GM21576 (cell line): ENCODE results near the gene PTCH1.

Experiments
- ATAC-seq: cut with Tn5 transposase; IDR thresholded peaks from one replicate; pipeline ENCODE4 v1.9.1; 2021; ENCODE audit warnings: mild to moderate bottlenecking, moderate library complexity; ENCODE audit not compliant: unreplicated experiment

PTCH1 gene

DNA sequence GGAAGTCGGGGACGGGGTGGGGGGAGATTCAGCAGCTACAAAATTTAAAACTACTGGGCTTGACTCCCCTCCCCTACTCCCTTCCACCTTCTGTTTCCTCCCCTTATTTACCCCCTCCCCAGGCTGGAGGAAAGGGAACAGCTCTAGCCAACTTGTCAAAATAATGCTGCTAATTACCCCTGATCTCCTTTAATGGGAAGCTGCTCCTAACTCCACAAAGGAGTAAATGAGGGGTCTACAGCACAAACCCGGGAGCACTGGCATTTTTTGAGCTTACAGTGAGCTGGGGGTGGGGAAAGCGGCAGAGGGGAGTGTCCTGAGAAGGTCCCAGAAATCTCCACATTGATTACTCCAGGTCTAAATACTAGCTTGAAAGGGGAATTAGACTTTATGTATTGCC lies 3.1 kb downstream of the PTCH1 start:
- ATAC-seq = no peak

DNA sequence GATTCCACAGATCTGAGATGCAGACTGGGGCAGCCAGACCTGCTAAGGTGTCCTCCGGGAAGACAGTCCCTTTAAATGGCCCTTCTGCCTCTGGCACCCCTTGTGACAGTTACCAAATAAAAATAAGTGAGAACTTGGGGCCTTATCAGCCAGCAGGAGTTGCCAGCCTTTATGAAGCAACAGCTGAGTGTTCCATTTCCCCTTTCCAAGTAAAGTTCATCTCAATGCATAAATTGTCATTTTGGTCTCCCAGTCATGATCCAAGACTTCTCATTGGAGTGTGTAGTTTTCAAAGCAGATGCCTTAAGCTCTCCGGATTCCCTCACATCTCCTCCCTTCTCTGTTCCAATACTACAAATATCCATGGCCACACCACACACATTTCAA lies 4.1 kb downstream of the PTCH1 start:
- ATAC-seq = no peak

- ATAC-seq = no peak
Observed at GRCh38 chr9:95511952-95512708, 4.6 kb downstream of the PTCH1 start.

DNA sequence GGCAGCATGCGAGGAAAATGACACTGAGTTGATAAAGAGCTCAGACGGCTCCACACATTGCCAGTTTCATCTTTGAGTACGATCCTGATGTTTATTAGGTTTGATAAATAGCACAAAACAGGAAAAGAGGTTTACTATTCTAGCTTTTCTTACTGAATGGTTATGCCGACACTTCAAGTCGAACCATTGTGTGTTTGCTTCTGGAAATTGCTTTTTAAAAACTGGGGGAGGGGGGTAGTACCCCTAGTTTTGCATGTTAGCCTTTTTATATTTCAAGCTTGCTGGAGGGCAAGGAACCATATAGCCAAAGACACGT lies 5.2 kb downstream of the PTCH1 start:
- ATAC-seq = no peak

GRCh38 chr9:95510709-95511615 lies 5.8 kb downstream of the PTCH1 start:
- peak; percentile 38 for ATAC-seq

DNA sequence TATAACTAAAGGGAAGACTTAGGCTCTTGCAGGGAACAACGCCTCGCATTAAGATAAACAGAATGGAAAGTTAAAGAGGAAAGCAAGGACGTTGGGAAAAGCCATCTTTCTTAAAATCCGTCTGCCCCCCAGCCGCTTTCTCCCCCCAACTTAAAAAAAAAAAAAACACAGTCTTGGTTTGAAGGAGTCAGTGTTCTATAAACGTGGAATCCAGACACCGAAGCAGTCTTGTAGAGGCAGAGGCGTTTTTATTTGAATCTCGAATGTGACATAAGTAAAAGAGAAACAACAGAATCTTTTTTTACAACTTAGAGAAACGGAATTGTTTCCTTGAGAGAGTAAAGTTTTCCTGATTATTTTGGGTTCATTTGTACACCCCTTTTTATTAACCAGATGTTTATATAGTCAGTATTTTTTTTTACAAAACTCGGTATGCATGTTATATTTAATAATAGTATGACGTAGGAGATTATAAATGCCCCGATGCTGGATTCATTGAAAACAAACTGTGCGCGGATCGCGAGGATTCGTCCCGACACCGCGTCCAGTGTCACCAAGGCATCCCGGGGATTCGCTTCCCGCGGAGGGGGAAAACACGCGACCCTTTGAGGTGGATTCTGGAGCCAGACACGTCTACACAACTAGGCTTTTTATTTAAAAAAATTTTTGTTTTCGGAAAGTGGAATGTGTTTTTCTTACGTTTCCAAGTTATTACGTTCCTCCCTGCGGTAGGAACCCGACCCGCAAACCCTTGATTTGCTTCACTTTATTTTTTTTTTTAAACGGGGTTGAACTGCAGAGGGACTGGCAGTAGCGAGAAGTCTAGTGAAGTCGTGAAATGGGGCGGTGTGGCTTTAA lies 6.7 kb downstream of the PTCH1 start:
- ATAC-seq = no peak

DNA sequence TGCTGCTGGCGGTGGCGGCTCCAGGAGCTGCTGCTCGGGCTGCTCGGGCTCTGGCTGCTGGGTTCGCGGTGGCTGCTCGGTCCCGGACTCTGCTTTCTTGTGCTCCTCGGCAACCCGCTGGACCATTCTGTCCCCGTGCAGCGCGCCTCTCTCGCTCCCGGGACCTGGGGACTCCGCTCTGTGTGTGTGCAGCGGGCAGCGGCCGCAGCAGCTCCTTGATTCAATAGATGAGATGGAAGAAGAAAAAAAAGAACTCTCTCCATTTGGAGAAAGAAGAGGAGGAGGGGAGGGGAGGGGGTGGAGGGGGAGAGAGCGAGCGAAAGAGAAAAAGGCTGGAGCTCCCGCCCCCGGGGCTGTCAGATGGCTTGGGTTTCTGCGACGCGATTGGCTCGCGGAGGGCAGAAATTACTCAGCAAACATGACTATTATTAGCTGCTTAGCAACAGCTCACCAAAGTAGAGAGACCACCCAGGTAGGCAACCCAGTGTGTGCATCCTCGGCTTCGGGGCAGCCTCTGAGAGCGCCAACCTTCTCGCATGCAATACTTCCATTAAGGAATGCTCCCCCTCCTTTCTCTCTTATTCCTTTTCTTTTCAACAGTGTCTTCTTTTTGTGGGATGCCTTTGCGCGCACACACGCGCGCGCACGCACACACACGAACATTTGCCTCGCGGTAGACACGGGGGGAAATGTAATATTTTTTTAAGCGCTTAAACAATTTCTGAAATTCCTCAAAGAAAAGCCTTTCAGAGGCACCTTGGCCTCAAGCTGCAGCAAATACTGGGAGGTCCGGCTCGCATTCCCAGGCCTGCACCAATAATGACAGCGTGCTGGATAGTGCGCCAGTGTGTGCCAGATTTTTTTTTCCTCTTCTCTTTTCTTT lies 7.6 kb downstream of the PTCH1 start:
- ATAC-seq = peak; percentile 29

- ATAC-seq = no peak
Observed at GRCh38 chr9:95508242-95508967, 8.4 kb downstream of the PTCH1 start.

DNA sequence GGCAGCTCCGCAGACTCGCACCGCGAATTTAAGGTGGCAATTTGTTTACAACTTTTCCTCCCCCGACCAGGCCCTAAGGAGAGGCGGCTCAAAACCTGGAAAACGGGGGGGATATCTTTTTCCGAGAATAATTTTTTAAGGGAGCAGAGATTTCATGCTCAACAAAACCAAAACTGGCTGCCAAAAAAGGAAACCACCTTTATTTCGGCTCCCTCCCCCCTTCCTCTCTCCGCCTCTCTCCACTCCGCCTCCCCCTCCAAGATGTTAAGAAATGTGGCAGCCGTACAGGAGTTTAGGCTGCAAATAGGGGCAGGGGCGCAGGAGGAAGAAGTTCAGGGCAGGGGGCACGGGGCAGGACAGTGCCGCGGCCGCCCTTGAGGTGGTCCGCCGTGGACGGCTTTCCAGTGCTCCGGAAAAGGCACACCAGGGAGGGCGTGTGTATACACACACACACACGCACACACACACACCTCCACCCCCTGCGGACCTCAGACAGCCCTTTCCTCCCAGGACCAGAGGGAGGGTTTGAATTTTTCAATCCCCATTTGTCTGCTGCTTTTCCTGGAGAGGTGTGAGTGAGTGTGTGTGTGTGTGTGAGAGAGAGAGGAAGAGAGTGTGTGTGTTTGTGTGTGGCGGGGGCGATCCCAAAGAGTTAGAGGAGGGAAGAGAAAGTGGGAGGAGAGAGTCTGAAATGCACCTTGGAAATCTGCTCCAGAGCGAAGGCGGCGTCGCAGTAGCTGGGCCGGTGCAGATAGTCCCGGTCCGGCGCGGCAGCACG lies 9.1 kb downstream of the PTCH1 start:
- no peak for ATAC-seq

- no peak for ATAC-seq
Observed at GRCh38 chr9:95506678-95507463, 9.9 kb downstream of the PTCH1 start.

DNA sequence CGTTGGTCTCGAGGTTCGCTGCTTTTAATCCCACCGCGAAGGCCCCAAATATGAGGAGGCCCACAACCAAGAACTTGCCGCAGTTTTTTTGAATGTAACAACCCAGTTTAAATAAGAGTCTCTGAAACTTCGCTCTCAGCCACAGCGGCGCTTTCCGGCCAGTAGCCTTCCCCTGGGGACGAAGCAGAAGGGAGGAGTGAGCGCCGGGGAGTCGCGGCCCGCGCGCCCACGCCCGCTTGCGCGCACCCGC lies 10.4 kb downstream of the PTCH1 start:
- ATAC-seq = no peak

GRCh38 chr9:95505717-95506427 lies 10.9 kb downstream of the PTCH1 start:
- ATAC-seq = no peak

DNA sequence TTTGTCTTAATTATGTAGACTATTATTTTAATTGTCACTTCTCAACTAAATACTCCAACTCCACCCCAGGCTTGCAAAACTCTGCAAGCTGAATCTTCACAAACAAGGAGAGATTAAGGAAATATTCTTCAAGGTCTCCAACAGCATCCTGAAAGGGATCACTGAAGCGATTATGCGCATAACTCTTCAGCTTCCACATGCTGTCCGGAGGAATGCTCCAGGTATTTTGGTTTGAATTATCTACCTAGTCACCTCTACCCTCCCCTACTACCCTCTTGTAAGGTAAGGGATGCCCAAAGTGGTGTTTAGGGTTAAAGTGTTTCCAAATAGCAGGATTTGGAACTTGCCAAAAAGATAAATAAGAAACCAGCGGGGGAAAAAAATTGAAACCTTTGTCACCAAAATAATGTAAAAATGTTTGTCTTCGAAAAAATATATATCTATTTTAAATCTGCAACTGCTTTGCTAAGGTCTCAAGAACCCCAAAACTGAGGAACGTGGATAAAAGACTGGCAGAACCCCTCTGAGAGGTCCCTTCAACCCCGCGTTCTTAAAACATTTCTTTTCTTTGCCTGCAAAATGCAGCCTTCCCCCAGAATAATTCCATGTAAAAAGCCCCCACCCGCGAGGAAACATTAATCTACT lies 11.6 kb downstream of the PTCH1 start:
- no peak for ATAC-seq

- no peak for ATAC-seq
Observed at GRCh38 chr9:95504053-95504963, 12.5 kb downstream of the PTCH1 start.

GRCh38 chr9:95503369-95503768 lies 13.4 kb downstream of the PTCH1 start:
- ATAC-seq = no peak

DNA sequence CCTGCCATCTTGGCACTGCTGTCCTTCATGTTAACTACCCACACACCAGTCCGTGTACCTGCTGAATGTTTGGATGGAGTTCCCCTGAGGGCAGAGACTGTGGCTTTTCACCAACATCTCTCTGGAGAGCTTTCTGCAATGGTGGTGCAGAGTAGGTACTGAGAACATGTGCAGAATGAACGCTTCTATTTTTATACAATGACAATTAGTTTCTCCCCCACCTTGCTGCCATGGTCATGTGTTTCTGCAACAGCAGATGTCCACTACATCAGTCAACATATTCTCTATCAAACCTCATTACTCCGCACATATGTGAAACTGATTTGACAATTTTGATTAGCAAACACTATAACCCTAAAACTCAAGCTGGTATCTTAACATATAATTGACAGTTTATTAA lies 14.5 kb downstream of the PTCH1 start:
- no peak for ATAC-seq
